Omental fat pad (tissue), 4 donors: Measurements from ENCODE around the gene RASSF7. TPM values are rescaled to one million over a fixed set of nuclear protein-coding genes. Genes with fewer than 3 reads are reported as not detected.
"Not testable (repeated sequence)": the region's sequence is repeated elsewhere in the genome, so short reads cannot be mapped to it uniquely, and the experiment has no call there.

Experiments
- ATAC-seq: fragments of 150-250 bp; one replicate; pipeline ENCODE4 v1.9.1; 2016; ENCODE audit warnings: mild to moderate bottlenecking, moderate library complexity; ENCODE audit not compliant: low FRiP score
- DNase-seq: peaks from one replicate; pipeline ENCODE4 v3.0.0-alpha.2; 2019; ENCODE audit warnings: low spot score
- CTCF ChIP-seq, 3 donors: fragments of 450-650 bp; IDR thresholded peaks; one replicate each; pipeline ENCODE4 v1.5.1; 2016 to 2017; ENCODE audit warnings: antibody characterized with exemption in 3 of 3, mild to moderate bottlenecking in 3 of 3, moderate library complexity in 2 of 3
- total RNA-seq, 4 donors: library from RNA; depleted of rRNA; stranded (reverse); fragments of >200 nt; gene quantifications; one replicate each; pipeline ENCODE4 v1.1.0, GENCODE V29; 2016

Gene RASSF7
- total RNA-seq, 4 donors from 2014 or later: 9.1 to 31.8 (median 13.4) TPM

GRCh38 chr11:571802-572185 lies 11.0 kb downstream of the RASSF7 start:
- no peak for TF ChIP-seq CTCF (IDR thresholded peaks at IDR 0.05)
- ATAC-seq: no peak
- DNase-seq: no peak

GRCh38 chr11:573146-573759 lies 12.5 kb downstream of the RASSF7 start:
- no peak for TF ChIP-seq CTCF (IDR thresholded peaks at IDR 0.05)
- DNase-seq (no peak), ATAC-seq (no peak)

GRCh38 chr11:574031-574570 lies 13.3 kb downstream of the RASSF7 start:
- ATAC-seq, DNase-seq: not testable (repeated sequence)

- DNase-seq (no peak), ATAC-seq (no peak)
- no peak for TF ChIP-seq CTCF (IDR thresholded peaks at IDR 0.05)
Measured at GRCh38 chr11:574632-575312, 14.0 kb downstream of the RASSF7 start.

GRCh38 chr11:575313-575995 lies 14.7 kb downstream of the RASSF7 start:
- DNase-seq (no peak), ATAC-seq (peak; percentile 22)

GRCh38 chr11:575996-576768 lies 15.4 kb downstream of the RASSF7 start, which contains the start of gene PHRF1:
Gene PHRF1, plus strand, starts transcription at chr11:576470. Its CDS starts 5,043 bp downstream, at chr11:581513.
- peak; percentile 94 for ATAC-seq
- DNase-seq: peak; percentile 78
- no peak for TF ChIP-seq CTCF (IDR thresholded peaks at IDR 0.05)

More at GRCh38 chr11:575313-575995, 14.7 kb downstream of the RASSF7 start:
- no peak for TF ChIP-seq CTCF (IDR thresholded peaks at IDR 0.05)
